Left lung (tissue), 14 donors: Measurements from ENCODE around the gene HRAS. TPM values are rescaled to one million over a fixed set of nuclear protein-coding genes. Genes with fewer than 3 reads are reported as not detected.
A peak's percentile ranks its signal among the peaks of the same experiment; 100 is the strongest.

ENCODE experiments used
- ATAC-seq: fragments of 200-7000 bp; cut with Tn5 transposase; one replicate; pipeline ENCODE4 v1.9.1; 2020; ENCODE audit warnings: moderate library complexity
- DNase-seq, 4 donors: peaks; one replicate each; pipeline ENCODE4 v3.0.0-alpha.2; 2013 to 2020
- H3K27ac ChIP-seq, 2 donors: fragments of 200-600 bp; sonication (generic) in 1 of 2; one replicate each; pipeline versions ENCODE4 v1.5.0 to v1.8.0; 2020 to 2021
- H3K27me3 ChIP-seq, 2 donors: fragments of 200-600 bp; sonication (generic) in 1 of 2; one replicate each; pipeline versions ENCODE4 v1.5.0 to v1.8.0; 2020 to 2021
- H3K36me3 ChIP-seq, 2 donors: fragments of 200-600 bp; sonication (generic) in 1 of 2; one replicate each; pipeline versions ENCODE4 v1.5.0 to v1.8.0; 2020 to 2021
- H3K4me1 ChIP-seq, 2 donors: fragments of 200-600 bp; one replicate each; pipeline ENCODE4 v1.8.0; 2021
- H3K4me3 ChIP-seq, 2 donors: fragments of 200-600 bp; sonication (generic) in 1 of 2; one replicate each; pipeline versions ENCODE4 v1.5.0 to v1.8.0; 2020 to 2021; ENCODE audit warnings: mild to moderate bottlenecking in 1 of 2
- H3K9me3 ChIP-seq, 2 donors: fragments of 200-600 bp; sonication (generic) in 1 of 2; one replicate each; pipeline versions ENCODE4 v1.5.0 to v1.8.0; 2020 to 2021
- CTCF ChIP-seq, 2 donors: fragments of 200-600 bp; sonication (generic) in 1 of 2; IDR thresholded peaks; one replicate each; pipeline versions ENCODE4 v1.5.0 to v1.8.0; 2021; ENCODE audit warnings: antibody characterized with exemption in 2 of 2
- intact Hi-C, 2 donors: fragments of 100-400 bp; cut with DNase I; formaldehyde crosslinking; loops; one replicate each; pipeline versions ENCODE4 v1.11.2 to v1.14.2; 2022
- long read RNA-seq, 12 donors: library from polyadenylated mRNA in 2 of 12; unstranded in 2 of 12; transcript quantifications; one replicate each; pipeline ENCODE4 v2.0.0 and lab custom pipeline, GENCODE V29; 2019 to 2026
- polyA plus RNA-seq, 6 donors: library from polyadenylated mRNA; unstranded; fragments of 120-200 nt; gene quantifications; one replicate each; pipeline ENCODE4 v1.2.1, GENCODE V29; 2013; ENCODE audit not compliant: insufficient read length in 6 of 6
- total RNA-seq, 2 donors: library from RNA; stranded (reverse); fragmentation: NEBNext Ultra II Directional; extraction: Animal tissue kit (Norgen Biotek cat#: 25700); gene quantifications; one replicate each; pipeline ENCODE4 v1.2.1, GENCODE V29; 2021
- donor health status: DM: no; HTN: yes; CAD: no.
- donor health status: DM: no; HTN: no; CAD: no.

The HRAS gene
- total RNA-seq = 10 to 100 TPM; 43.2 to 52.4 TPM
- 10 to 100 TPM; 32.4 to 40.6 (median 37.1) TPM for polyA plus RNA-seq
- long read RNA-seq, donor 1, transcript HRAS-201 (6 exons, 894 nt) = major isoform, 13 of 77 reads
- long read RNA-seq, donor 1, partial matches to known transcripts = 48 of 77 reads
- long read RNA-seq, donor 1, other reads (novel, unspliced or antisense) = 7 of 77 reads
- long read RNA-seq, donor 2, transcript HRAS-201 (6 exons, 894 nt) = major isoform, 16 of 24 reads
- long read RNA-seq, donor 2, partial matches to known transcripts = 0 of 24 reads
- long read RNA-seq, donor 2, other reads (novel, unspliced or antisense) = 0 of 24 reads
- long read RNA-seq, donor 3, transcript HRAS-211 (7 exons, 1,114 nt) = minor isoform, 8 of 21 reads
- long read RNA-seq, donor 3, transcript HRAS-201 (6 exons, 894 nt) = major isoform, 12 of 21 reads
- long read RNA-seq, donor 3, partial matches to known transcripts = 0 of 21 reads
- long read RNA-seq, donor 3, other reads (novel, unspliced or antisense) = 0 of 21 reads
- long read RNA-seq, donor 4, partial matches to known transcripts = 5 of 11 reads
- long read RNA-seq, donor 4, other reads (novel, unspliced or antisense) = 0 of 11 reads
- long read RNA-seq, donor 5, partial matches to known transcripts = 7 of 16 reads
- long read RNA-seq, donor 5, other reads (novel, unspliced or antisense) = 0 of 16 reads
- long read RNA-seq, donor 6, transcript HRAS-201 (6 exons, 894 nt) = major isoform, 13 of 18 reads
- long read RNA-seq, donor 6, transcript HRAS-211 (7 exons, 1,114 nt) = minor isoform, 5 of 18 reads
- long read RNA-seq, donor 6, partial matches to known transcripts = 0 of 18 reads
- long read RNA-seq, donor 6, other reads (novel, unspliced or antisense) = 0 of 18 reads
- long read RNA-seq, donor 7, transcript HRAS-201 (6 exons, 894 nt) = major isoform, 11 of 18 reads
- long read RNA-seq, donor 7, transcript HRAS-211 (7 exons, 1,114 nt) = minor isoform, 6 of 18 reads
- long read RNA-seq, donor 7, partial matches to known transcripts = 0 of 18 reads
- long read RNA-seq, donor 7, other reads (novel, unspliced or antisense) = 0 of 18 reads
- long read RNA-seq, donor 8, transcript HRAS-201 (6 exons, 894 nt) = major isoform, 12 of 18 reads
- long read RNA-seq, donor 8, partial matches to known transcripts = 0 of 18 reads
- long read RNA-seq, donor 8, other reads (novel, unspliced or antisense) = 0 of 18 reads
- long read RNA-seq, donor 9 = 0 reads
- long read RNA-seq, donor 10, transcript HRAS-201 (6 exons, 894 nt) = major isoform, 24 of 39 reads
- long read RNA-seq, donor 10, partial matches to known transcripts = 3 of 39 reads
- long read RNA-seq, donor 10, other reads (novel, unspliced or antisense) = 7 of 39 reads
- long read RNA-seq, donor 11, transcript HRAS-205 (5 exons, 1,151 nt) = minor isoform, 5 of 85 reads
- long read RNA-seq, donor 11, transcript HRAS-201 (6 exons, 894 nt) = major isoform, 34 of 85 reads
- long read RNA-seq, donor 11, partial matches to known transcripts = 42 of 85 reads
- long read RNA-seq, donor 11, other reads (novel, unspliced or antisense) = 0 of 85 reads
- long read RNA-seq, donor 12, transcript HRAS-201 (6 exons, 894 nt) = major isoform, 7 of 19 reads
- long read RNA-seq, donor 12, partial matches to known transcripts = 7 of 19 reads
- long read RNA-seq, donor 12, other reads (novel, unspliced or antisense) = 0 of 19 reads

GRCh38 chr11:535519-536454 is at the start of gene HRAS:
Gene HRAS, minus strand, starts transcription at chr11:535576.
- intact Hi-C loops = no loop called here

DNA sequence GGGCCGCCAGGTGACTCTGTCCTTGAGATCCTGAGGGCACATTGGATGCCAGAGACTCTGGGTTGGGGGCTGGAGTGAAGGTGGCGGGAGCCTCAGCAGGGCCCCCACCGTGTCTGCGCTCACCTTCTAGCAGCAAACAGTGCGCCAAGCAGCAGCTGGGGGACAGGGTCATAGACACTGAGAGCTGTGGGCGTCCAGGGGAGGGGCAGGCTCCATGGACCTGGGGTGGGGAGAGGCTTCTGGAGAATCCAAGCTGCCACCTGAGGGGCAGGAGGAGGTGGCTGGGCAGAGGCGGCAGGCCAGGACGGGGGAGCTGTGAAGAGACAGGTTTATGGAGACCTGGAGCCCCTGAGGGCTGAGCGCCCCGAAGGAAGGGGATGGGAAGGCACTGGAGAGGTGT is 48.9 kb upstream of the HRAS start:
- Histone ChIP-seq H3K4me1 (peaks cover 3 to 45% of the 10 kb centered on the region in 2 donors), H3K27me3 (no peaks in the 10 kb centered on the region), H3K4me3 (no peak overlapping the region), H3K27ac (no peak overlapping the region), H3K9me3 (no peaks in the 10 kb centered on the region), H3K36me3 (peaks cover 0 to 76% of the 10 kb centered on the region in 2 donors)
- DNase-seq (no peak), ATAC-seq (no peak)
- intact Hi-C loops = no loop called here
- TF ChIP-seq CTCF (IDR thresholded peaks at IDR 0.05) = no peak

More at GRCh38 chr11:535519-536454, at the start of gene HRAS:
- ATAC-seq (peak; percentile 90), DNase-seq (peak; percentile 92 to 97 (median 96))
- H3K27ac ChIP-seq = peak within 1 kb of the TSS; percentile 74 to 86
- H3K9me3 ChIP-seq = no peaks in the 10 kb centered on the region
- H3K4me1 ChIP-seq = peaks cover 14 to 46% of the 10 kb centered on the region in 2 donors
- TF ChIP-seq CTCF (IDR thresholded peaks at IDR 0.05) = no peak
- peaks cover 0 to 29% of the 10 kb centered on the region in 2 donors for H3K27me3 ChIP-seq
- H3K36me3 ChIP-seq = peaks cover 0 to 27% of the 10 kb centered on the region in 2 donors
- peak within 1 kb of the TSS; percentile 80 to 88 for H3K4me3 ChIP-seq

- no peak overlapping the region for H3K4me3 ChIP-seq
- peaks cover 18 to 46% of the 10 kb centered on the region in 2 donors for H3K4me1 ChIP-seq
- DNase-seq (no peak), ATAC-seq (no peak)
- H3K36me3 ChIP-seq = peaks cover 0 to 51% of the 10 kb centered on the region in 2 donors
- no peaks in the 10 kb centered on the region for H3K9me3 ChIP-seq
- no peak for TF ChIP-seq CTCF (IDR thresholded peaks at IDR 0.05)
- intact Hi-C loops = no loop called here
- H3K27me3 ChIP-seq = no peaks in the 10 kb centered on the region
- H3K27ac ChIP-seq = no peak overlapping the region
These were observed 46.4 kb upstream of the HRAS start for GRCh38 chr11:581752-582151.

DNA sequence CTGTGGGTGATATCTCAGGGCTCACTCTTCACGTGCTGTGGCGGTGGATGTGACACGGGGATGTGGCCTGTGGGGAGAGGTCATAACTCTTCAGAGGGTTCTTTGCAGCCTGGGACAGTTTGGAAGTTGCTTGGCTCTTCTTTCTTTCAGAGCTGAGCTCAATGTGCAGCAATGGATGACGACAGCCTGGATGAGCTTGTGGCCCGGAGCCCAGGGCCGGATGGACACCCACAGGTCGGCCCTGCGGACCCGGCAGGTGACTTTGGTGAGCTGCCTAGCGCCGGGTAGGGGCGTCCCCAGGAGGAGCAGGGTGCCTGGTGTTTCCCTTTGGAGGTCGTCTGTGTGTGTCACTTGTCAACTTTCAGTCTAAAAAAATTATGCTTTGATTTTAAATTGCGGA is 46.0 kb upstream of the HRAS start:
- H3K4me1 ChIP-seq = peaks cover 18 to 43% of the 10 kb centered on the region in 2 donors
- no peak overlapping the region for H3K4me3 ChIP-seq
- no peak for TF ChIP-seq CTCF (IDR thresholded peaks at IDR 0.05)
- peaks cover 0 to 47% of the 10 kb centered on the region in 2 donors for H3K36me3 ChIP-seq
- H3K9me3 ChIP-seq = no peaks in the 10 kb centered on the region
- H3K27me3 ChIP-seq = no peaks in the 10 kb centered on the region
- no peak for DNase-seq
- no peak for ATAC-seq
- H3K27ac ChIP-seq = no peak overlapping the region
- intact Hi-C loops = no loop called here
